ENCODE results near the gene TGFBR1.

GRCh38 chr9:99169982-99170761 is 65.3 kb downstream of the TGFBR1 start:
- TF ChIP-seq MXI1 (conservative IDR thresholded peaks at IDR 0.05; ENCODE audit: poor library complexity, severe bottlenecking) (no peak), EP300 (conservative IDR thresholded peaks at IDR 0.05; ENCODE audit: poor library complexity, severe bottlenecking) (no peak)

Measured in neural cell (in vitro differentiated cells).